NOMO-1 treated with DMSO at 0.1 percent for 48 hours (cell line): ENCODE measurements around the gene OR11L1.

Source experiments
- DNase-seq: peaks from one replicate; lab custom pipeline; 2025; ENCODE audit not compliant: unreplicated experiment; lab: John Stamatoyannopoulos, UW

The OR11L1 gene

DNA sequence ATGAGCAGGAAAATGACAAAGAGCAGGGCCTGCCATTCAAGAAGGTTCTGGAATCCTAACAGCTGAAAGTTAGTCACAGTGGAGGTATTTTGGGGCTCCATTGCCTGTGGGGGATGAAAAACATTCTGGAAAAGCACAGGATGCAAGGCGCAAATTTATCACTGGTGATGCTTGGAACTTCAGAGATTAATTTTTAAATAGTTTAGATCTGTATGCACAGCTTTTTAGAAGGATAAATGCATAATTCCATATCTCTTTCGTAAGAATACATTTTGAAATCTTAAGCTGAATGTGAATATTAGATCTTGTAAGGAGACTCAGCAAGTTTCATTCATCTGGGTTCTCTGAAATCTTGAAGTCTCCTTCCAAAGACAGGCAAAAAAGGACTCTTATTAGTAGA is at the start of gene OR11L1:
TSS of gene OR11L1 (minus strand) at position 101 of the 400 bp plus-strand sequence. CDS start at position 101, 0 bp downstream.
- DNase-seq = no peak

DNA sequence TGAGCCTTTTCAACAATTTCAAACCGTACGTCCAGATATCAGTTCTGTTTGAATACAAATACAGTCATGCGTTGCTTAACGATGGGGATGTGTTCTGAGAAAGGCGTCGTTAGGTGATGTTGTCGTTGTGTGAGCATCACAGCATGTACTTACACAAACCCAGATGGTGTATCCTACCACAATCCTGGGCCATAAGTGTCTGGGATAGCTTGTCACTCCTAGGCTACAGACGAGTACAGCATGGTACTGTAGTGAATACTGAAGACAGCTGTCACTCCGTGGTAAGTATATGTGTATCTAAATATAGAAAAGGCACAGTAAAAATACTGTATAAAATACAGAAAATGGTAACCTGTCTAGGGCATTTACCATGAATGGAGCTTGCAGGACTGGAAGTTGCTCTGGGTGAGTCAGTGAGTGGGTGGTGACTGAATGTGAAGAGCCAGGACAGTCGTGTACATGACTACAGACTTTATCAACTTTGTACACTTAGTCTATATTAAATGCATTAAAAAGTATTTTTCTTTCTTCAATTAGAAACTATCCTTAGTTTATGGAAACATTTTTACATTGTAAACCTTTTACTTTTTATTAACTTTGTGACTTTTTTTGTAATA is 43.2 kb upstream of the OR11L1 start:
- no peak for DNase-seq

DNA sequence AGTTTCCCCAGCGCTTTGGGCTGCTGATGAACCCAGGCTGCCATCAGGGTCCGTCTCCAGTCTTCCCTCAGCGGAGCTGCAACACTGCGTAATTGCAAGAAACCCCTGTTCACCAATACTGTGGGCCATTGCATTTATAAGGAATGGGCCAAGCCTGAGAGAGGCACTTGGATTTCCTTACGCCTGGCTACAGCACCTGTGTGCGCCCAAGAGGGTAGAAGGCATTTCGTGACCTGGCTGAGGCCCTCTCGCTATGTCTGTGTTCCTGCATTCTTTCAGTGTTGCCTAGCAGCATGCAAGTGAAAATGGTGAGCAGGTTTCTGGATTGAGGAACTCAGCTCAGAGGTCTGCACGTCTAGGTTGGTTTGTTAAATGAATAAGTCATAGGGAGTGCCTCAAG is 41.6 kb upstream of the OR11L1 start:
- no peak for DNase-seq

DNA sequence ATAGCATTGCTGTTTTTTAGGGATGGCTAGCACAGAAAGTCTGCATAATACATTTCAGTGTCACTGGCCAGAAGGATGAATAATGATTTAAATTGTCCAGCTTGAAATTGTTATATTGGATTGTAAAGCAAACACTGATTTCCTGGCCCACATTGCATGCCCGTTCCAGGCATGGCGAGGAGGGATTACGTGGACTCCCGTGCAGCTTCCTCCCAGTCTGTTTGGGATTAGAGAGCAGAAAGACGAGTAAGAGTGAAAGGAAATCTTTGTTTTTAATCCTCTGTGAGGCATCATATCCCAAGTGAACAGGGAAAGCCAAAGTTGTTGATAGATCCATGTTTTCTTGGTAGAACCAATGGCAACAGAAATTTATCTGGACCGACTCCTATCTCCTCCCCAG is 23.7 kb upstream of the OR11L1 start:
- no peak for DNase-seq

GRCh38 chr1:247864644-247865043 is 22.9 kb upstream of the OR11L1 start:
- DNase-seq = no peak

DNA sequence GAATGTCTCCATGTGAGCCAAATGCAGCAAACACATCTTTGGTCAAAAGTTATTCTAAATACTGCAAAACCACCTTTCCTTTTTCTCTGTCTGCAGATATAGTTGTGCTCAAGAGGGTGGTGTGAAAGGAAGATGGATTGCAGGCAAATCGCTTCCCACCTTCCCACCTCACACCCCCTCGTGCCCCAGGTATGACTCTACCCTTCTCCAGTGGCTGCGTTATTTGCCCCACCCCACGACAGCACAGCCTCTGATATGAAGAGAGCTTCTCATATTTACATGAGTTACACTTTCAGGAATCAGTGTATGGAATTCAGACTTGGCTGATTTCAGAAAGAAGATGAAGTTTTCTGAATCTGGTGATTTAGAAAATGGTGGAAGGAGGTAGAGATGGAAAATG is 21.1 kb upstream of the OR11L1 start:
- no peak for DNase-seq

DNA sequence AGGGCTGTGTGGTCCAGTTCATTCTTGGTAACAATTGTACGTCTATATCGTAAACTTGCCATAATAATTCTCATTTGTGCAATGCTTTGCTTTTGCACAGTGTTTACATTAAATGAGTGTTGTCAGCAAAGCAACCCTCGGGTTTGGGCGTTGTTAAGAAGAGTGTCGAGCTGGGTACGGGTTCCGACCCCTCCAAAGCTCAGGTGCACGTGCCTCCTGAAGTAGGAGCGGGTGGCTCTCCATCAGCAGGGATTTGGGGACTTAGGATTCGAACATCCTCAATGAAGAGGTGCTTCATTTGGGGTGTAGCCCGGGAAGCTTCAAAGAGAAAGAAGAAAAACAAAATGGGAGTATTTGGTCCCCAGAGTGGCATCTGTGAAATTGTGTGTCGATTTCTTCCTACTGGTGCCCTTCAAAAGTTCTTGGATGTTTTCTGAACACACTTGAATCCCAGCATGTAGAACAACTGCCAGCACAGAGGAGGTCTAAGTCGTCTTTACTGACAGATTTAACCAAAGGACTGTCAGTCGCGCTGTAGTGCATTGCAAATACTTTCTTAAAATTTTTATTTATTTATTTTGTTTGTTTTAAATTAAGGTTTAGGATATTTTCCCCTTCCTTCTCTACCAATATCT is 16.4 kb upstream of the OR11L1 start:
- no peak for DNase-seq

- DNase-seq = no peak
Measured at GRCh38 chr1:247857069-247857984, 15.6 kb upstream of the OR11L1 start, which contains the start of gene TRIM58. Gene TRIM58 (plus strand): TSS chr1:247857187. CDS start chr1:247857247, 60 bp downstream.

- no peak for DNase-seq
Measured at GRCh38 chr1:247855911-247856310, 14.2 kb upstream of the OR11L1 start.

DNA sequence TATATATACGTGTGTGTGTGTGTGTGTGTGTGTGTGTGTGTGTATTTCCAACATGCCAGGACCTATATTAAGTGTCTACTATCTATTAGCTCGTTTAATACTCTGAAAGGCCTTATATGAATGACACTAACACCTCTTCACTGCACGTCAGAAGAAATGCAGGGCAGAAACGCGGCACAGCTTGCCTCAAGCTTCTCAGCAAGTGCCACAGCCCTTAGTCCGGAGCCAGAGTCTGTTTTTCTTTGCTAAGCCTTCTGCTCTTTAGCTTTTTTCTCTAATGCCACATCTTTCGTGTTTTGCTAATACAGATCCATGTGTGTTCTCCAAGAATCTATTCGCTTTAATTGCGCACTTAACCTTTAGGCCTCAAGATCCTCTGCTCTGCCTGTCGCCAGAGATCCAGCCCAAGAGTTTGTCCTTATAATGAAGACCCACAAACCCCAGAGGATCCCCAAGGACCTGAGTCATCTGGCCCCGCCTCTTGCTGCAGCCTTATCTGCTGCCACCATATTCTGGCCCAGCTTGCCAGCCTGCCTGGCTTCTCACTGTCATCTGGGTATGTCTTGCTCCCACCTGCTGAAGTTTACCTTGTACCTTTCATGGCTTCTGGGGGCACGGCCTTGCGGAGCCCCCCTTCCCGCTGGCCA is 13.3 kb upstream of the OR11L1 start:
- no peak for DNase-seq

DNA sequence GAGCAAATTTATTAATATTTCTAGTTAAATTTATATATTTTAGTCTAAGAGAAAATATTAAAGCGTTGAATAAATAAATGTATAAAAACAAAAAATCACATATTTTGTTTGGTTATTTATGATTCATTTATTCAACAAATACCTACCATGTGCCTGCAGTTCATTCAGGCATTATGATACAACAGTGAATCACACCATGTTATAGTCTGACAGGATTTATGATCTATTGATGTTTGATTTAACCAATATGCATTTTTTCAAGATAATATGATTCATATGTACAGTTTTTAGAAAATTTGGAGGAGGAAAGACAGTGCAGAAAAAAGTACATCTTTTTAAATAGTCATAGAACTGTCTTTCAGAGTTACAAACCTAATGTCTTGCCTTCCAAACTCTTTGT is 7.9 kb upstream of the OR11L1 start:
- DNase-seq = no peak

DNA sequence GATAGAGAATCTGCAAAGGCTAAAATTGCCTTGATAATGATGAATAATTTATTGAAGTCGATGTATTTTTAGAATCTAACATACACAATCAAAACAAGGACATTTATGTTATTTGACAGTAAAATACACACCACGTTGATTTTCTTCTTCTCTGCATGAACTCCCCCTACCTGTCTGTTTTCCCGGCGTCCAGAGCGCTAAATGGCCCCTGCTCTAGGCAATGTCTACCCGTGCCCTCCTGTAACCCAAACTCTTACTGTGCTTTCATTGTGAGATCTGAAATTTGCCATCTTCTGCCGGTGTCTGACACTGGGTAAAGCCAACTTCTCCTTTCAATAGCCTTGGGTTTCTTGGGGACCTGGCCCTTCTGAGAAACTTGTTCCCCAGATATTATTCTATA is 6.7 kb upstream of the OR11L1 start:
- DNase-seq = no peak

- DNase-seq = no peak
Measured at GRCh38 chr1:247845693-247846017, 4.0 kb upstream of the OR11L1 start.

GRCh38 chr1:247845011-247845692 is 3.5 kb upstream of the OR11L1 start:
- DNase-seq = no peak

GRCh38 chr1:247843411-247843810 is 1.7 kb upstream of the OR11L1 start:
- no peak for DNase-seq

DNA sequence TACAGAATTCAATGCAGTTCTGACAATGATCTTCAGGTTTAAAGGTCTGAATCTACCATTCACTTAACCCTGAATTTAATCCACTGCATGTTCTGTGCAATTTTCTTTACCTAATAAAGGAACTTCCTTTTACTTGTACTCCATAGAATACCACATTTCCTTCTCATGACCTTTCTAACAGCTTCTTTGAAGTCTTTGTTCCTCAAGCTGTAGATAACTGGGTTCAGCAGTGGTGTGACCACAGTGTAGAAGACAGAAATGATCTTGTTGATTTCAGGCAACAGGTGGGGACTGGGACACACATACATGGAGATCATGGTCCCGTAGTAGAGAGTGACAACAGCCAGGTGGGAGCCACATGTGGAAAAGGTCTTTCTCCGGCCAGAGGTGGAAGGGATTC is 878 bp downstream of the OR11L1 start:
- DNase-seq = no peak

DNA sequence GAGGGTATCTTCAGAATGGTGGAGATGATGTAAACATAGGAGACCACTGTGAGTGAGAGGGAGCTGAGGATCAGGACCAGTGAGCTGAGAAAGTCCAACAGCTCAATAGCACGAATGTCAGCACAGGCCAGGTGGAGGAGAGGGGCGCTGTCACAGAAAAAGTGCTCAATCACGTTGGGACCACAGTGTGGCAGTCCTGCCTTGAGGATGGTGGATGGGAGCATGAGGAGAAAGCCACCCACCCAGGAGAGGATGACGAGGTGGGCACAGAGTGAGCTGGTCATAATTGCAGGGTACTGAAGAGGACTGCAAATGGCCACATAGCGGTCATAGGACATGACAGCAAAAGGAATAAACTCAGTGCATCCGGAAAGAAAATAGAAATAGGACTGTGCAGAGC is 8.1 kb downstream of the OR11L1 start:
- no peak for DNase-seq

DNA sequence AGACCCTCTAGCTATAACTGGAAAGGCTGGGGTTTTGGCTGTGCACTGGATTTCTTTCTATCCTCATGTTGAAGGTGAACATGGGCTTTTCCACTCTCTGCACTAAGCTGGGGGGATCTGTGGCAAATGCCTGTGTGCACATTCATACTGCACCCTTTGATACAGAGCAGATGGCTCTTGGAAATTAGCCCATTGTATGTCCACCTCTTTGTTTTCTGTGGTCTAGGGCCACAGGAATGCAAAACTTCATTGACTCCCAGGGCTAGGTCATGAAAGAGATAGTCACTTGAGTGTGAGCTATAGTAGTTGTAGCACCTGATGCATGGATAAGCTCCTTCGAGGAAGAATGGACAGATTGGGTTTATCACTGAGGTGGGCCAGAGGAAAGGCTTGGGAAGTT is 12.0 kb downstream of the OR11L1 start:
- no peak for DNase-seq

- peak; percentile 27 for DNase-seq
Measured at GRCh38 chr1:247825362-247825761, 16.3 kb downstream of the OR11L1 start.

GRCh38 chr1:247824023-247824422 is 17.7 kb downstream of the OR11L1 start, which contains the start of gene OR14A16:
Gene OR14A16 (minus strand): TSS chr1:247824119. CDS start chr1:247815729, 8,390 bp downstream.
- no peak for DNase-seq

DNA sequence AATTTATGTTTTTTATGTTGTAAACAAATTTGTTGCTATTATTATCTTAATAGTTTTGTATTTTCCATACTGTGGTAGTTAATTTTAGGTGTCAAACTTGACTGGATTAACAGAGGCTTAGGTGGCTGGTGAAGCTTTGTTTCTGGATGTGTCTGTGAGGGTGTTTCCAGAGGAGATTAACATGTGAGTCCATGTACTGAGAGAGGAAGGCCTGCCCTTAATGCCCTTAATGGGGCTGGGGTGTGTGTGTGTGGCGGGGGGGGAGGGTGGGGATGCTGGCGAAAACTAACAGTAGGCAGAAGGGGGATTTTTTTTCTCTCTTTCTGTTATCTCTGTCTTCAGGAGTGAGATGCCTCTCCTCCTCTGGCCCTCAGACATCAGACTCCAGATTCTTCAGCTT is 19.6 kb downstream of the OR11L1 start:
- no peak for DNase-seq
